Left ventricle myocardium inferior (tissue), 1 donor: ENCODE data around the gene RPL27. TPM values are rescaled to one million over a fixed set of nuclear protein-coding genes. Genes with fewer than 3 reads are reported as not detected.

Experiments
- DNase-seq: peaks from one replicate; pipeline ENCODE4 v3.0.0-alpha.2; 2020
- H3K27ac ChIP-seq: fragments of 200-600 bp; replicated peaks from 2 replicates; pipeline ENCODE4 v1.8.0; 2021
- H3K27me3 ChIP-seq: fragments of 200-600 bp; 2 replicates; pipeline ENCODE4 v1.8.0; 2021; ENCODE audit warnings: low read depth
- H3K36me3 ChIP-seq: fragments of 200-600 bp; 2 replicates; pipeline ENCODE4 v1.8.0; 2021
- H3K4me1 ChIP-seq: fragments of 200-600 bp; 2 replicates; pipeline ENCODE4 v1.8.0; 2021
- H3K4me3 ChIP-seq: fragments of 200-600 bp; 2 replicates; pipeline ENCODE4 v1.8.0; 2021; ENCODE audit warnings: mild to moderate bottlenecking, moderate library complexity
- H3K9me3 ChIP-seq: fragments of 200-600 bp; replicated peaks from 2 replicates; pipeline ENCODE4 v1.8.0; 2021
- intact Hi-C: fragments of 100-400 bp; cut with micrococcal nuclease; formaldehyde crosslinking; loops from one replicate; pipeline ENCODE4 v1.11.0; 2022
- total RNA-seq: library from RNA; stranded (reverse); fragmentation: NEBNext Ultra II Directional; extraction: Animal tissue kit (Norgen Biotek cat#: 25700); gene quantifications from one replicate; pipeline ENCODE4 v1.2.1, GENCODE V29; 2021
- TF ChIP-seq, protein P1 (sequence below): fragments of 200-600 bp; IDR thresholded peaks from 2 replicates; pipeline ENCODE4 v1.8.0; 2021; ENCODE audit warnings: antibody characterized with exemption, mild to moderate bottlenecking, borderline replicate concordance
- donor health status: DM: no; HTN: yes; CAD: no; lungs with severe emphysema.

The RPL27 gene
- total RNA-seq, 1 donor from 2014 or later: 759 TPM

DNA sequence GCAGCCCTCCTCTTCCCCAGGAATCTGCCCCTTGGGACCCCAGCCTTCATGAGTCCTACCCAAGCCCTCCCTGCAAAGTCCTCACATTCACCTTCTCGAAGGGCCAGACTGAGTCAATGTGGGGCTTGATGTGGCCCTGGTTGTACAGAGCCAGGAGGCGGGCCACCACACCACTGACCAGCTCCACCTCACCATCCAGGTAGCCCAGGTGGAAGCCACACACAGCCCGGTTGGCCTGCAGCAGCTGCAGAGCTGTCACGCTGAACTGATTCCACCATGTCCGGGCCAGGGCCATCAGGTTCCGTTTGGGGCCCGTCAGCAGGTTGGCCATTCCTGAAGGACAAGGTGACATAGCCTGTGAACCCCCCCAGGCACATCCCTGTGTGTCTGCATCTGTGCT is 18.0 kb downstream of the RPL27 start:
- Histone ChIP-seq H3K36me3 (peaks cover 45% of the 10 kb centered on the region), H3K4me1 (peaks cover 91% of the 10 kb centered on the region), H3K9me3 (no peaks in the 10 kb centered on the region), H3K27me3 (no peaks in the 10 kb centered on the region), H3K27ac (peak overlapping the region; percentile 86), H3K4me3 (peak overlapping the region; percentile 25)
- TF ChIP-seq, protein P1, sequence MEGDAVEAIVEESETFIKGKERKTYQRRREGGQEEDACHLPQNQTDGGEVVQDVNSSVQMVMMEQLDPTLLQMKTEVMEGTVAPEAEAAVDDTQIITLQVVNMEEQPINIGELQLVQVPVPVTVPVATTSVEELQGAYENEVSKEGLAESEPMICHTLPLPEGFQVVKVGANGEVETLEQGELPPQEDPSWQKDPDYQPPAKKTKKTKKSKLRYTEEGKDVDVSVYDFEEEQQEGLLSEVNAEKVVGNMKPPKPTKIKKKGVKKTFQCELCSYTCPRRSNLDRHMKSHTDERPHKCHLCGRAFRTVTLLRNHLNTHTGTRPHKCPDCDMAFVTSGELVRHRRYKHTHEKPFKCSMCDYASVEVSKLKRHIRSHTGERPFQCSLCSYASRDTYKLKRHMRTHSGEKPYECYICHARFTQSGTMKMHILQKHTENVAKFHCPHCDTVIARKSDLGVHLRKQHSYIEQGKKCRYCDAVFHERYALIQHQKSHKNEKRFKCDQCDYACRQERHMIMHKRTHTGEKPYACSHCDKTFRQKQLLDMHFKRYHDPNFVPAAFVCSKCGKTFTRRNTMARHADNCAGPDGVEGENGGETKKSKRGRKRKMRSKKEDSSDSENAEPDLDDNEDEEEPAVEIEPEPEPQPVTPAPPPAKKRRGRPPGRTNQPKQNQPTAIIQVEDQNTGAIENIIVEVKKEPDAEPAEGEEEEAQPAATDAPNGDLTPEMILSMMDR: no peak
- DNase-seq: no peak
- intact Hi-C loops: no loop called here

DNA sequence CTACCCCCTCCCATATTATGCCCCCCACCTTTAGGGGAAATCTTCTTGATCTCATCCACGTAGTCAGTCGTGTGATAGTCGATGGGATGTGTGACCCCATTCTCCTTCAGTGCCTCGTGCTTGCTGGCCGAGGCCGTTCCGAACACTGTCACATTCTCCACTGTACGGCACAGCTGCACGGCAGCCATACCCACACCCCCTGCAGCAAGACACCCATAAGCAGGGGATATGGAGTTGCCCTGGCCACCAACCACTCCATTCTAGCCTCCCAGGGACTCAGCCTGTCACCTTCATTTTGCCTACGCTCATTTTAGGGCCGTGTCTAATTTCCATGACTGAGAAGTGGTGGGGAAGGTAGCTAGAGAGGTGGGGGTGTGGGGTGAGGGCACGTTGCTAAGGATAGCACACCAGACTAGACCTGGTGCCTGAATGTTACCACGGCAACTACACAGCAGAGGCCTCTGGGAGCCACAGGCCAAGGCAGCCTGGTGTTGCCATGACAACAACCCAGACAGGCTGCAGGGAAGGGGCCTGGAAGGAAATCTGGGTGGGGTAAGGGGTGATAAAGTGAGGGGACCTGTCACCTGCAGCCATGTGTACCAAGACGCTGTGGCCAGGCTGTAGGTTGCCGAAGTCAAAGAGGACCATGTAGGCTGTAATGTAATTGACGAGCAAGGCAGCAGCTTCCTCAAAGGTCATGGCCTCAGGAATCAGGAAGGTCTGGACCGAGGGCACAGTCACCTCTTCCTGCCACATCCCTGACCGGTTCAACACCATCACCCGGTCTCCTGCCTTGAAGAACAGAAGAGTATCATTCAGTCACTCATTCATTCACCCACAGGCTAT is 20.0 kb downstream of the RPL27 start:
- H3K4me3 ChIP-seq: no peak overlapping the region
- H3K9me3 ChIP-seq: no peaks in the 10 kb centered on the region
- peaks cover 39% of the 10 kb centered on the region for H3K36me3 ChIP-seq
- DNase-seq: no peak
- H3K27ac ChIP-seq: peak overlapping the region; percentile 89
- intact Hi-C loops: no loop called here
- no peaks in the 10 kb centered on the region for H3K27me3 ChIP-seq
- TF ChIP-seq, protein P1: no peak
- peaks cover 87% of the 10 kb centered on the region for H3K4me1 ChIP-seq

DNA sequence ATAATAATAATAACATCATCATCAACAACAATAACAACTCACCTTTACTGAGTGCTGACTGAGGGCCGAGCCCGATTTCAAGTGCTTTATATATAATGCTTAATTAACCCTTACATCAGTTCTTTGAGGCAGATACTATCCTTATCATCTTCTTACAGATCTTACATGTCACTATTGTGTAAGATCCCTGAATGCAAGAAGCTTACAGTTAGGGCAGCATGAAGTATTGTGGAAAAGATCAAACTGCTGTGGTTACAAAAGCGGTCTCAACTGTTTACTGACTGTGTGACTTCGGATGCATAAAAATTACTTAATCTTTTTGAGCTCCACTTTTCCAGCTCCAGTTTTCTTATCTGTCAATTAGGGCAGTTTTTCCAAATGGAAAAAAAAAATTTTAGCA is 20.7 kb downstream of the RPL27 start:
- Histone ChIP-seq H3K27ac (peak overlapping the region; percentile 89), H3K4me3 (peak overlapping the region; percentile 95), H3K9me3 (no peaks in the 10 kb centered on the region), H3K36me3 (peaks cover 32% of the 10 kb centered on the region), H3K4me1 (peaks cover 80% of the 10 kb centered on the region), H3K27me3 (no peaks in the 10 kb centered on the region)
- TF ChIP-seq, protein P1: no peak
- intact Hi-C loops: no loop called here
- no peak for DNase-seq

DNA sequence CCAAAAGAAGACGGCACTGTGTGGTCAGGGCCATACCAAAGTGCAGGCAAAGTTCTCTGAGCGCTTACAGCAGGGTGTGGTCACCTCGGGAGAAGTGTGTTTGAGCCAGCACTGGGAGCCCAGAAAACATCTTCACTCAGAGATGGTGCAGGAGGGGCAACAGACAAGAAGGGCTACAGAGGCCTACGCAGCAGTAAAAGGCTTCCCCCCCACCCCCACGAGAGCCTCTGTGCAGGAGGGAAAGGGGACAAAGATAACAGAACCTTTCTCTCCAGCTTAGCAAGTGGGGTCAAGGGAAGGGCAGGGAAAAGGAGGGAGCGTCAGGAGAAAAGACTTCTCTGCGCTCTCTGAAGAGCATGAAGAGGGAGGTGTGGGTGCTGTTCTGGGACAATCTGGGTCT is 21.2 kb downstream of the RPL27 start:
- no peaks in the 10 kb centered on the region for H3K27me3 ChIP-seq
- H3K4me1 ChIP-seq: peaks cover 80% of the 10 kb centered on the region
- H3K27ac ChIP-seq: peak overlapping the region; percentile 89
- TF ChIP-seq, protein P1: no peak
- intact Hi-C loops: no loop called here
- H3K36me3 ChIP-seq: peaks cover 29% of the 10 kb centered on the region
- no peaks in the 10 kb centered on the region for H3K9me3 ChIP-seq
- DNase-seq: no peak
- peak overlapping the region; percentile 95 for H3K4me3 ChIP-seq

DNA sequence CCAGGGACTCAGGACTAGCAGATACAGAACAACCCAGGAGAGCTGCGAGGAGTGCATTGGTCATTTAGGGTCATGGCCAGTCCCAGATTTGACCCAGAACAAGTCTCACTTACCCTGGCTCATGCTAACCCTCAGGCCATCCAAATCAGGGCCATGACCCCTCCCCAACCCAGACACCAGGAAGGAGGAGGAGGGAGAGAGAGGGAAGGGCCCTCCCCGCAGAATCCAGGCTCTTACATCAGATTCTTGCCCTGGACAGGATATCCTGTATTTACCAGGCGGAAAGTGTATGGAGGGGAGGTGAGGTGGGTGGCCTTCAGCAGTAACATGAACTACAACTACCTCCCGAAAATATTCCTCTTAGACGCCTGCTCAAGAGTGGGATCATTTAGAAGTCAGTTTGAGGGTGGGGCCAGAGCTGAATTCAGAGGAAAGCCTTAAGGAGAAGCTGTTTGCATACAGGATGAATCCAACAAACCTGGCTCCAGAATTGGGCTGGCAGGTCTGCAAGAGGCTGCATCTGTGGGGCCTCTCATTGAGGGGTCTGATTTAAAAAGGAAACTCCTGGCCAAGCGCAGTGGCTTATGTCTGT is 21.9 kb downstream of the RPL27 start:
- H3K27me3 ChIP-seq: no peaks in the 10 kb centered on the region
- peak overlapping the region; percentile 95 for H3K4me3 ChIP-seq
- H3K4me1 ChIP-seq: peaks cover 77% of the 10 kb centered on the region
- peak overlapping the region; percentile 89 for H3K27ac ChIP-seq
- intact Hi-C loops: no loop called here
- H3K9me3 ChIP-seq: no peaks in the 10 kb centered on the region
- DNase-seq: no peak
- H3K36me3 ChIP-seq: peaks cover 27% of the 10 kb centered on the region
- TF ChIP-seq, protein P1: no peak
